NCI-H226 (cell line): Measurements from ENCODE around the gene GRK1.
A peak's percentile ranks its signal among the peaks of the same experiment; 100 is the strongest.

Source experiments
- DNase-seq: peaks from one replicate; pipeline ENCODE4 v3.0.0-alpha.2; 2015

Gene GRK1

GRCh38 chr13:113633485-113633873, 33.5 kb upstream of the GRK1 start:
- no peak for DNase-seq

GRCh38 chr13:113634279-113635047, 32.6 kb upstream of the GRK1 start:
- DNase-seq = no peak

- no peak for DNase-seq
Measured at GRCh38 chr13:113635048-113635420, 32.0 kb upstream of the GRK1 start.

- no peak for DNase-seq
Measured at GRCh38 chr13:113635709-113636108, 31.3 kb upstream of the GRK1 start.

GRCh38 chr13:113636266-113636963, 30.6 kb upstream of the GRK1 start:
- no peak for DNase-seq

GRCh38 chr13:113637262-113638160, 29.5 kb upstream of the GRK1 start:
- no peak for DNase-seq

GRCh38 chr13:113638173-113638746, 28.8 kb upstream of the GRK1 start:
- DNase-seq = no peak

GRCh38 chr13:113638806-113639205, 28.2 kb upstream of the GRK1 start:
- DNase-seq = no peak

- no peak for DNase-seq
Measured at GRCh38 chr13:113639616-113640262, 27.3 kb upstream of the GRK1 start.

- no peak for DNase-seq
Measured at GRCh38 chr13:113641426-113641825, 25.6 kb upstream of the GRK1 start.

GRCh38 chr13:113642563-113642962, 24.5 kb upstream of the GRK1 start:
- DNase-seq = no peak

GRCh38 chr13:113643593-113643992, 23.4 kb upstream of the GRK1 start:
- DNase-seq = no peak

GRCh38 chr13:113644800-113645199, 22.2 kb upstream of the GRK1 start:
- no peak for DNase-seq

GRCh38 chr13:113645329-113645728, 21.7 kb upstream of the GRK1 start:
- no peak for DNase-seq

GRCh38 chr13:113646376-113646775, 20.6 kb upstream of the GRK1 start:
- no peak for DNase-seq

GRCh38 chr13:113646921-113647340, 20.1 kb upstream of the GRK1 start:
- DNase-seq = no peak

GRCh38 chr13:113647351-113648215, 19.4 kb upstream of the GRK1 start:
- peak; percentile 73 for DNase-seq

GRCh38 chr13:113648216-113648610, 18.8 kb upstream of the GRK1 start:
- DNase-seq = no peak

GRCh38 chr13:113649212-113649611, 17.8 kb upstream of the GRK1 start:
- no peak for DNase-seq

- no peak for DNase-seq
Measured at GRCh38 chr13:113650275-113650674, 16.7 kb upstream of the GRK1 start.

- DNase-seq = no peak
Measured at GRCh38 chr13:113650731-113651148, 16.3 kb upstream of the GRK1 start.
